HG02678 (cell line): Measurements from ENCODE around the gene PLPP3.

ENCODE experiments used
- ATAC-seq: cut with Tn5 transposase; IDR thresholded peaks from one replicate; pipeline ENCODE4 v1.9.1; 2021; ENCODE audit warnings: mild to moderate bottlenecking, moderate library complexity; ENCODE audit not compliant: unreplicated experiment

PLPP3 gene

GRCh38 chr1:56502700-56503245, 76.6 kb downstream of the PLPP3 start:
- no peak for ATAC-seq

GRCh38 chr1:56501888-56502287, 77.5 kb downstream of the PLPP3 start:
- ATAC-seq = no peak

- ATAC-seq = no peak
Observed at GRCh38 chr1:56501426-56501825, 77.9 kb downstream of the PLPP3 start.

GRCh38 chr1:56496821-56497772, 82.3 kb downstream of the PLPP3 start:
- ATAC-seq = no peak

GRCh38 chr1:56496158-56496557, 83.2 kb downstream of the PLPP3 start:
- no peak for ATAC-seq

- ATAC-seq = no peak
Observed at GRCh38 chr1:56495538-56495937, 83.8 kb downstream of the PLPP3 start.

GRCh38 chr1:56494306-56494705, 85.1 kb downstream of the PLPP3 start:
- no peak for ATAC-seq

GRCh38 chr1:56493826-56494225, 85.5 kb downstream of the PLPP3 start:
- no peak for ATAC-seq

GRCh38 chr1:56491441-56491840, 87.9 kb downstream of the PLPP3 start:
- no peak for ATAC-seq

- no peak for ATAC-seq
Observed at GRCh38 chr1:56490619-56491018, 88.7 kb downstream of the PLPP3 start.

- ATAC-seq = no peak
Observed at GRCh38 chr1:56489695-56490094, 89.7 kb downstream of the PLPP3 start.

- no peak for ATAC-seq
Observed at GRCh38 chr1:56484695-56485094, 94.7 kb downstream of the PLPP3 start.

- no peak for ATAC-seq
Observed at GRCh38 chr1:56483104-56483503, 96.3 kb downstream of the PLPP3 start.

- ATAC-seq = no peak
Observed at GRCh38 chr1:56482486-56482885, 96.9 kb downstream of the PLPP3 start.

- ATAC-seq = no peak
Observed at GRCh38 chr1:56481140-56481694, 98.1 kb downstream of the PLPP3 start.

GRCh38 chr1:56478734-56479133, 100.6 kb downstream of the PLPP3 start:
- ATAC-seq = no peak

- ATAC-seq = peak; percentile 63
Observed at GRCh38 chr1:56477164-56478111, 101.9 kb downstream of the PLPP3 start.

- ATAC-seq = no peak
Observed at GRCh38 chr1:56473582-56474270, 105.6 kb downstream of the PLPP3 start.

- ATAC-seq = peak; percentile 86
Observed at GRCh38 chr1:56472860-56473259, 106.5 kb downstream of the PLPP3 start.

- no peak for ATAC-seq
Observed at GRCh38 chr1:56469640-56470371, 109.6 kb downstream of the PLPP3 start.
